GM18868 (cell line): Measurements from ENCODE around the gene DENND1A.
A peak's percentile ranks its signal among the peaks of the same experiment; 100 is the strongest.

Experiments
- ATAC-seq: cut with Tn5 transposase; IDR thresholded peaks from one replicate; pipeline ENCODE4 v1.9.1; 2021; ENCODE audit warnings: mild to moderate bottlenecking, moderate library complexity; ENCODE audit not compliant: unreplicated experiment

Gene DENND1A

DNA sequence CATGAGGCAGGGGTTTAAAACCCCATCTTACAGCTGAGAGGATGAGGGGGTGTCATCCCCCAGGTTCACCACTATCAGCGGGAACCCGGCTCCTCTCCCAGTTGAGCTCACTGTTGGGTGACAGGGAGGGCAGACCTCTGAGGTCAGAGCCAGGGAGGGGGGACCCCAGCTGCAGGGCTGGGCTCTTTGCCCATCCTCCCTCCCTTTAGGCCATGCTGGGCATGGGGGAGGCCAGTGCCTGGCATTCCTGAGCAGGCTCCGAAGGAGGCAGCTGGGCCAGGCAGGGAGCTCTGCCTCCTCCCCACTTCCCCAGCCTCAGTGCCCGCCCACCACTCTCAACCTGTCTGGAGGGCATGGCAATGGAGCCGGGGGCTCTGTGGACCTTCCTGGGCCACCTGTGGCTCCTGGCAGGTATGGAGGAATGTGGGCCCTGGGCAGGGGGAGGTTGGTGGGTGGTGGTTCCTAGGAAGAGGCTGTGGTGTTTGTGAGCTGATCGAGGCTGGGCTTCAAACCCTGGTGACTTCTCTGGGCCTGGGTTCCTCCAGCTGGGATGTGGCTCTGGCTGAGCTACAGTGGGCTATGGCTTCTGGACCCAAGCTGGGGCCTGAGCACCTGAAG, 561.3 kb downstream of the DENND1A start:
- no peak for ATAC-seq

DNA sequence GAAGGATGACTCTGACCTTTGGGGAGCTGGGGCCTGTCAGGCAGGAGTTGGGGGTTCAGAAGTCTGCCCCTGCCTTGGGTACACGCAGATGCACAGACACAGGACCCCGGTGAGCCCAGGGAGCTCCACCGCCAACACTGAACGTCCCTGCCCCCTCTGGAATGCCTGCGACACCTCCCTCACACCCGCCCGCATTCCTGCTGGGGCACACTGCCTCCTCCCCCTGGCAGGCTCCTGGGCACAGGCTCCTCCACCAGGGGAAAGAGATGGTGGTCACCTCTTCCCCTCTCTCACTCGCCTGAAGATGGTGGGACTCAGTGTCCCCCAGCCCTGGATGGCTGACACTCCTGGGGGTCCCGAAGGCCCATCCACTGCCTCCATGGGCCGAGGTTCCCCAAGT, 561.9 kb downstream of the DENND1A start:
- ATAC-seq = no peak

DNA sequence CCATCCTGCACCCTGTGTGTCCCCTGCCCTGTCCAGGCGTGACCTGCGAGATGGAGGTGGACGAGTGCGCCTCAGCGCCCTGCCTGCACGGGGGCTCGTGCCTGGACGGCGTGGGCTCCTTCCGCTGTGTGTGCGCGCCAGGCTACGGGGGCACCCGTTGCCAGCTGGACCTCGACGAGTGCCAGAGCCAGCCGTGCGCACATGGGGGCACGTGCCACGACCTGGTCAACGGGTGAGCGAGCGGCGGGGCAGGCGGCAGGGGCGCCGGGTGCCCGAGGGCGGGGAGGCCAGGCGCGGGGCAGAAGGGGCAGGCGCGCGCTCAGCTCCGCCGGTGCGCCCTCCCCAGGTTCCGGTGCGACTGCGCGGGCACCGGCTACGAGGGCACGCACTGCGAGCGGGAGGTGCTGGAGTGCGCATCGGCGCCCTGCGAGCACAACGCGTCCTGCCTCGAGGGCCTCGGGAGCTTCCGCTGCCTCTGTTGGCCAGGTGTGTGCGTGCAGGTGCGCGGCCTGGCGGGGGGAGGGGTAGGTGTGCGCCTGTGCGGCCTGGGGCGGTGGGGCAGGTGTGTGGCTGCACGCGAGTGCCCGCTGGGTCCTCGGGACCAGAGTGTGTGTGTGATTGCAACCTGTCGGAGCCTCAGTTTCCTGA, 563.9 kb downstream of the DENND1A start:
- no peak for ATAC-seq

GRCh38 chr9:123365287-123365880, 564.5 kb downstream of the DENND1A start:
- ATAC-seq = no peak

DNA sequence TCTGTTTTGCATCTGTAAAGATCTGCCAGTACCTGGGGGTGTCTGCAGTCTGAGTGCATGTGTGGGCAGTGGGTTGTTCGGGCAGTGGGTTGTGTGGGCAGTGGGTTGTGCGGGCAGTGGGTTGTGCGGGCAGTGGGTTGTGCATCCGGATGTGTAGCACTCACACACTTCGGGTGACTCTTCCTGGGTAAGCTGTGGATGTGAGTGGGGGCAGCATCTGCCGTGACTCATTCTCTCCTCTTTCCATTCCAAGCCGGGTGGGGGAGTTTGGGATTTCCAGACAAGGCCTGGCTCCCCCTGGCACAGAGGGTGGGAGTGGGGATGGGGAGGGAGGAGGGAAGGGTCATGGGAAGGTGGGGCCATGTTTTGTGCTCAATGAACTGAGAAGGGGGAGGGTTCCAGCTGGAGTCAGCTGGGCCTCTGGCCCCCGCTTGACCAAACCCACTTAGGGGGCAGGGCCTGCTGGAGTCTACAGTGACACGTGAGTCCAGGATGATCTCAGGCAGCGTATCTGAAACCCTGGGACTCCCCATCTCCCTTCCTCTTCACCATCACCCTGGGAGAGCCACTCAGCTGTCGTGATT, 565.6 kb downstream of the DENND1A start:
- no peak for ATAC-seq

GRCh38 chr9:123362856-123363255, 567.1 kb downstream of the DENND1A start:
- ATAC-seq = no peak

GRCh38 chr9:123361731-123362510, 568.0 kb downstream of the DENND1A start:
- no peak for ATAC-seq

DNA sequence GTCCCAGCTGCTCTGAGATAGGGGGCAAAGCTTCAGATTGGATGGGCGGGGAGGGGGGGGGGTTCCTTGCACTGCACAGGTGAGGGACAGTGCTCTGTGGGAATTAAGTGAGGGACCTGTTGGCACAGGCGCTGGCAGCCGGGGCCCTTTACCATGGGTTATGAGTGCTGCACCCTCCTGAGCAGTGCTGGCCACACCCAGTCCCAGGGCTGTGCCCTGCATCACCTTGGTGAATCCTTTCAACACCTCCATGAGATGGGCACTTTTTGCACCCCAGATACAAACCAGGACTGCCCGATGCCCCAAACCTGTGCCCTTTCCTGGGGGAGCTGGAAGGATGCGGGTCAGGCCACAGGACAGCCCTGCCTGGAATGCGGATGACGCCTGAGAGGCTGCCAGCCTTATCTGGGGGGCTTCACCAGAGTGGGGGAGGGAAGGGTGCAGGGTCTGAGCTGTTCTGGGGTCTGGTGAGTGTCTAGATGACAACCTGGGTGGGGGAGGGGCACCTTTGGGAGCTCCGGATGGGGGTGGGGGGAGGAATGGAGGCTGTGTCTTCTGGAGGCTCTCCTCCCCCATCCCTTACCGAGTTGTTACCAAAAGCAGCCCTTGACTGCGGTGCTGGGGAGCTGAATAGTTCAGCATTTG, 568.7 kb downstream of the DENND1A start:
- ATAC-seq = no peak

DNA sequence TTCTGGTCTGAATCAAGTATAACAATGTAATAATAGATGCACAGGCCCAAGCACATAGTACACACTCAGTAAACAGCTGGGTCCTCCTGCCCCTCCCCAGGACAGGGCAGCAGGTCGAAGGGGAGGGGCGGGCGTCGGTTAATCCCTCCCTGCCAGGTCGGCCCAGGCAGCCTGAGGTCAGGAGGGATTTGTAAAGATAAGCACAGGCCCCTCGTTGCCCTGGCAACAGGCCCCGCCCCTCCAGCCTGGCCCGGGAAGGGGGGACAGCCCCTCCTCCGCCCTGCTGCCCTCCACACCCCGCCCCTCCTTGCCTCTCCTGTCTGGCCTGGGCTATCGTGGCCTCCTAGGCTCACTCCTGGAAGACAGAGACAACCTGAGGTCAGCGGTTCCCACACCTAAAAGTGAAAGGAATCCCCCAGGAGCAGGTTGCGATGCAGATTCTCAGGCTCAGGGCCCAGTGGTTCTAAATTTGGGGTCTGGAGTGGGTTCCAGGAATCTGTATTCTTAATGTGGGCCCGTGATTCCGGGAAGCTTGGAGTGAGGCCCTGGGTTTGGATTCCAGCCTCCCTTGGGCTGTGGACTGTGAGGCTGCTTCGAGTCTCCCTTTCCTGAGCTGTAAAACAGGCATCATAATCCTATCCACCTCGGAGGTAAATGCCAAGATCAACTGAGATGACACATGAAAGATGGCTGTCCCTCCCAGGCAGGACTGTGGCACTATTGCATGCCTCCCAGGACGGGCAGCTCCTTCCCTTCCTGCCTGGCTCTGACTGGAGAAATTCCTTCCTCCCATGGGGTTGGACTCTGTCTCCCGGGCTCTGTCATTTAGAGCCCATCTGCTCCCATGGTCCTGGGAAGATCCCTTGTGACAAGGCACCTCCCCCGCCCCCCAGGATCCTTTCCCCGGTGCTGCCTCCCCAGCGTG, 569.5 kb downstream of the DENND1A start:
- no peak for ATAC-seq

DNA sequence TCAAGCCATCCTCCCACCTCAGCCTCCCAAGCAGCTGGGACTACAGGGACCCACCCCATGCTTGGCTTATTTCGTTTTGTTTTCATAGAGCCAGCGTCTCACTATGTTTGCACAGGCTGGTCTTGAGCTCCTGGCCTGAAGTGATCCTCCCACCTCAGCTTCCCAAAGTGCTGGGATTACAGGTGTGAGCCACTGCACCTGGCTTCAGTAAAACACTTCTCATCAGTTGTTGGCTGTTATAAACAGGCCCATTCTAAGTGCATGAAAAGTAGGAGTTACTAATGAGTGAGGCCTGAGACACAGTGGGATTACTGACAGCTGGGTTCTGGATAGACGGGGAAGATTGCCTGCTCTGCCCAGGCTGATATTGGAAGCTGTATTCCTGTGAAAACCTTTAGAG, 570.4 kb downstream of the DENND1A start:
- ATAC-seq = no peak

- ATAC-seq = no peak
Measured at GRCh38 chr9:123359106-123359505, 570.8 kb downstream of the DENND1A start.

GRCh38 chr9:123358181-123358905, 571.6 kb downstream of the DENND1A start:
- no peak for ATAC-seq

- ATAC-seq = no peak
Measured at GRCh38 chr9:123357743-123358059, 572.2 kb downstream of the DENND1A start.

DNA sequence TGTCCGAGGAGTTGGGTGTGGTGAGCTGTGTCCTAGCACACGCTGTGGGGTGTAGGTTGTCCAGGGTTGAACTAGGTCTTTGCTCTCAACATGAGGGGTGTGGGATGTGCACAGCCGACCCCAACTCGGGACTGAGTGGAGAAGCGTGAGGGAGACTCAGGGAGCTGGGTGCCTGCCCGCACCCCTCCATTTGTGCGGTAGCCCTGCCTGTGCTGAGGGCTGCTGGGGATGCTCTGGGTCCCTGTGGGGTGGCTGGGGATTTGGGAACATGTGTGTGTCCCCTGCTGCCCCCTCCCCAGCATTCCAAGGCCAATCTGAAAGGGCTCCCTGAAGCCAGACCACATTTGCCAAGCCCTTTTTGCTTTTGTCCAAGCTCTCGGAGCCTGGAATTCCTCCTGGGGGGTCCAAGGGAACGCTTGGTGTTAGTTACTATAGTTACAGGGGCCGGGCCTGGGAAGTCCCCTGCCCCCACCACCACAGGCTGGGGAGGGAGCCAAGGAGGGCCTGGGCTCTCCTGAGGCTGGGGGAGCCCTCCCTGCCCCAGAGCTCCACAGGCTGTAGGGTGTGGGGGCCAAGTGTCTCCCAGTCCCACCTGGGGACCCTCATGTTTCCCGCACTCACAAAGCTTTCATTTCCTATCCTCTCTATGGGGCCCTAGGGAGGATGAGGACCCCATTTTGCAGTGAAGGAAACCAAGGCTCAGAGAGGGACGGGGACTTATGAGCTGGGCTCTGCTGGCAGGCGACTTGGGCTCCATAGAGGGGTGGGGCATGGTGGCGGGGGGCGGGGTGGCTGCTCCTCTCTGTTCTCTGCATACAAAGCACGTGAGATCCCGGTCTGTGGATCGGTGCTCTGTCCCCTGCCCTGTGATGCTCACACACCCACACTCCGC, 572.8 kb downstream of the DENND1A start:
- no peak for ATAC-seq

GRCh38 chr9:123355761-123356431, 574.0 kb downstream of the DENND1A start, which contains the start of gene CRB2:
CRB2 (plus strand) TSS chr9:123356197; CDS start chr9:123356261, 64 bp downstream.
- no peak for ATAC-seq

DNA sequence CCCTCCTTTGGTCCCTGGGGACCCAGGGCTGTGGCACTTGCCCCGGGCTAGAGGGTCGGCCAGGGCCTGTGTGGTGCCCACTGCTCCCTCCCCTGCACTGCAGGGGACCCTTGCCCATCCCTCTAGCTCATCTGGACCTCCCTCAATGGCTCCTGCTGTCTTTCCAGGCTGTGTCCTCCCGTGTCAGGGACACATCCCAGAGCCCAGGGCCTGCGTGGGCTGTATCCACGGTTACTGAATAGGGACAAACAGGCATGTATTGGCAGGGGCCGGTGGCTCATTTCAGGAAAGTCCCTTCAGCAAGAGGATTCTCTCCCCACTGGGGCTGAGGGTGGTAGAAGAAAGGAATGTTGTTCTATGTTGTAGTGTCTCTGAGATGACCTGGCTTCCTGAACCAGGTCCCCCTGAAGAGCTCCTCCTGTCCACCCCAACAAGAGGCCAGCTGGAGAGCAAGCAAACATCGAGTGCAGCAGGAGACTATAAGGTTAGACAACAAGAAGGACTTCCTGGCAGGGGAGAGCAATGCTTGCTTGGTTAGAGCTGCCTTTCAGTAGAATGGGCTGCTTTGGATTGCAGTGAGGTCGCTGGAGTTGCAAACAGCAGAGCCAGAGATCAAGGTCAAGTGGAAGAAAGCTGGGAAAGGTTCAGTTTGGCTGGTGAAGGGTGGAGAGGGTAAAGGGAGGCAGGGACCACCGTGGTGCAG, 575.0 kb downstream of the DENND1A start:
- ATAC-seq = no peak

GRCh38 chr9:123353984-123354591, 575.8 kb downstream of the DENND1A start:
- peak; percentile 76 for ATAC-seq
